ENCODE measurements around the gene GPA33. TPM values are rescaled to one million over a fixed set of nuclear protein-coding genes. Genes with fewer than 3 reads are reported as not detected.

Gene GPA33
- total and polyA plus RNA-seq, 4 experiments from 2014 or later, result 21.2 to 33.5 (median 22.9) TPM

DNA sequence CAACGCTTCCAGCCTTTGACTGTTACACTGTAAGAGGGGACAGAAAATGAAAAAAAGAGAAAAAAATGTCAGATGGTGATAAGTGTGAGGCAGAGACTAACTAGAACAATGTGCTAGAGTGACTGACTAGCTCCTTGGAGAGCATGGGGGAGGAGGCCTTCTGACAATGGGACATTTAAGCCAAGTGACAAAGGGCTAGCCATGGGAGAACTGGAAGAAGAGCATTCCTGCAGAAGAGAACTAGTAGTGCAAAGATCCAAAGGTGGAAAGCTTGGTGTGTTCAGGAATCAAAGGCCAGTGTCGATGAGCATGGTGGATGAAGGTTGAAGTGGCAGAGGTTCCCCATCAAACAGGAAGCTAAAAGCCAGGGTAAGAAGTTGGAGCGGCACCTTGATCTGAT lies 29.5 kb upstream of the GPA33 start:
- intact Hi-C loops (cut with micrococcal nuclease), result no loop called here

DNA sequence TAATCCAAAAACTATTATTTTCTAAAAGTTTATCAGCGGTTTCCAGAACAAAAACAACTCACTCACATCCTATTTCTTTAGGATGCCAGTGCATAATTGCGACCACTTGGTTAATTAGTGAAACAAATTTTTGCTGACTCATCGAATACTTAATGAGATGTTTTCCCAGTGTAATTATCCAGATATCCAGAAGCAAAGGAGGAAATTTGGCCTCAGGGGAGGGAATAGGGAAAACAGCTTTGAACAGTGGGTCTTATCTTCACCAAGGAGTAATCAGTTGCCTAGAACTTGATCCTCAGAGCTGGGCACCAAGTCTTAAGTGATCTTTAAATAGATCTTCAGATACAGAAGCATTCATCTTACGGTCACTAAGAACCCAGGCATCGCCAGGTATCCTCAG lies 28.0 kb upstream of the GPA33 start:
- no peaks in the 10 kb centered on the region for H3K27me3 ChIP-seq (ENCODE audit: insufficient read depth, low read length)
- Mint-ChIP-seq H3K4me1 (peaks cover 0 to 12% (median 3%) of the 10 kb centered on the region in 4 donors), H3K36me3 (no peaks in the 10 kb centered on the region), H3K27ac (no peak overlapping the region), H3K4me3 (no peak overlapping the region), H3K9me3 (peaks cover 0 to 2% (median 0%) of the 10 kb centered on the region in 8 donors), H3K27me3 (peaks cover 0 to 1% of the 10 kb centered on the region in 2 donors)
- H3K9me3 ChIP-seq (ENCODE audit: control insufficient read depth in 1 of 2, low read length in 2 of 2), result no peaks in the 10 kb centered on the region
- POLR2A ChIA-PET (ENCODE audit: partially characterized antibody), result no interaction called here
- no peak for DNase-seq
- intact Hi-C loops (cut with micrococcal nuclease), result no loop called here
- no peak overlapping the region for H3K27ac ChIP-seq (ENCODE audit: low read depth, low read length)
- peaks cover 7% of the 10 kb centered on the region for H3K4me1 ChIP-seq (ENCODE audit: insufficient read depth, low read length)
- CTCF ChIA-PET (ENCODE audit: partially characterized antibody), result interaction anchor here (0.8 to 1.3 kb wide), 4 partner anchors 26 to 59 kb away, joined by 3 to 7 read pairs (median 3); no protein-coding TSS in a partner anchor
- no peak overlapping the region for H3K4me3 ChIP-seq (ENCODE audit: low read length in 2 of 2)
- no peaks in the 10 kb centered on the region for H3K36me3 ChIP-seq (ENCODE audit: insufficient read depth, low read length)

More for the DNA sequence above, 29.5 kb upstream of the GPA33 start:
- Mint-ChIP-seq H3K27me3 (peaks cover 0 to 1% of the 10 kb centered on the region in 2 donors), H3K9me3 (no peaks in the 10 kb centered on the region), H3K4me3 (peak overlapping the region in 2 of 8 donors; percentile 2 to 13), H3K4me1 (peaks cover 0 to 12% (median 3%) of the 10 kb centered on the region in 4 donors), H3K27ac (no peak overlapping the region), H3K36me3 (no peaks in the 10 kb centered on the region)
- Histone ChIP-seq H3K27ac (ENCODE audit: low read depth, low read length) (no peak overlapping the region), H3K9me3 (ENCODE audit: control insufficient read depth in 1 of 2, low read length in 2 of 2) (no peaks in the 10 kb centered on the region), H3K4me1 (ENCODE audit: insufficient read depth, low read length) (peaks cover 7% of the 10 kb centered on the region), H3K36me3 (ENCODE audit: insufficient read depth, low read length) (no peaks in the 10 kb centered on the region), H3K4me3 (ENCODE audit: low read length in 2 of 2) (no peak overlapping the region), H3K27me3 (ENCODE audit: insufficient read depth, low read length) (no peaks in the 10 kb centered on the region)
- POLR2A ChIA-PET (ENCODE audit: partially characterized antibody), result no interaction called here
- DNase-seq, result no peak
- CTCF ChIA-PET (ENCODE audit: partially characterized antibody), result interaction anchor here (1.5 to 10.1 kb wide), 4 partner anchors 27 to 209 kb away, joined by 3 to 183 read pairs (median 9); no protein-coding TSS in a partner anchor

DNA sequence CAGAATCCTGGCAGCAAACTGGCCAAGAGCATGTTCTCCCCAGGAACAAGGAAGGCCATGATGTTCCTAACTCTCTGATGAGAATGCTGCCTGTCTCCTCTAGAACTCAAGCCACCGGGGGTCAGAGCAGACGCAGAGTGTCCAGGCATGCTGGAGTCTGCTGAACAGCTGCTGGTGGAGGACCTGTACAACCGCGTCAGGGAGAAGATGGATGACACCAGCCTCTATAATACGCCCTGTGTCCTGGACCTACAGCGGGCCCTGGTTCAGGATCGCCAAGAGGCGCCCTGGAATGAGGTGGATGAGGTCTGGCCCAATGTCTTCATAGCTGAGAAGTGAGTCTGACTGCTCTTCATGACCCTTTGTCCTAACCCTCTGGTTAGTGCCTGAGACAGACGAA lies 27.0 kb upstream of the GPA33 start:
- no peak overlapping the region for H3K27ac ChIP-seq (ENCODE audit: low read depth, low read length)
- no peak for DNase-seq
- H3K27me3 ChIP-seq (ENCODE audit: insufficient read depth, low read length), result no peaks in the 10 kb centered on the region
- Mint-ChIP-seq H3K4me3 (no peak overlapping the region), H3K36me3 (no peaks in the 10 kb centered on the region), H3K27ac (no peak overlapping the region), H3K4me1 (peaks cover 0 to 12% (median 6%) of the 10 kb centered on the region in 4 donors), H3K27me3 (peaks cover 0 to 1% of the 10 kb centered on the region in 2 donors), H3K9me3 (peaks cover 0 to 2% (median 0%) of the 10 kb centered on the region in 8 donors)
- ChIA-PET POLR2A (ENCODE audit: partially characterized antibody) (no interaction called here), CTCF (ENCODE audit: partially characterized antibody) (interaction anchor here (1.1 kb wide), 1 partner anchor 50 kb away, joined by 3 read pairs; no protein-coding TSS in a partner anchor)
- H3K36me3 ChIP-seq (ENCODE audit: insufficient read depth, low read length), result no peaks in the 10 kb centered on the region
- H3K4me3 ChIP-seq (ENCODE audit: low read length in 2 of 2), result no peak overlapping the region
- intact Hi-C loops (cut with micrococcal nuclease), result no loop called here
- H3K4me1 ChIP-seq (ENCODE audit: insufficient read depth, low read length), result peaks cover 7% of the 10 kb centered on the region
- no peaks in the 10 kb centered on the region for H3K9me3 ChIP-seq (ENCODE audit: control insufficient read depth in 1 of 2, low read length in 2 of 2)

DNA sequence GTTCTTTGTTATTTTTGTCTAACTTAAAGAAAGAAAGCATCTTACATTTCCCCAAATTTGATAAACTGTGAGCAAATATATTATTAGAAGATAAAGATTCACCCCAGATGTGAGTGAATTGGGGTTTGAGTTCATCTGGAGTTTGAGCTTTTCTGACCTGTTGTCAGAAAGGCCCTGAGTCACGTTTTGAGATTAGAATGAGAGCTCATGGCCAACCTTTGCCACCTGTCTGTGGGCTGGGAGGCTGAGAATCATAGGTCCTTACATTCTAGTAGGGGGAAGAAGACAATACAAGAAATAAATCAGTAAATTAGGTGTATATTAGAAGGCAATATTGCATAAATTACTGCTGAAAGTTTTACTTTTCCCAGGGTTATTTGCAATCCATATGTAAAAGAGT lies 26.0 kb upstream of the GPA33 start:
- Histone ChIP-seq H3K9me3 (ENCODE audit: control insufficient read depth in 1 of 2, low read length in 2 of 2) (no peaks in the 10 kb centered on the region), H3K27ac (ENCODE audit: low read depth, low read length) (no peak overlapping the region), H3K27me3 (ENCODE audit: insufficient read depth, low read length) (no peaks in the 10 kb centered on the region), H3K36me3 (ENCODE audit: insufficient read depth, low read length) (no peaks in the 10 kb centered on the region), H3K4me3 (ENCODE audit: low read length in 2 of 2) (no peak overlapping the region), H3K4me1 (ENCODE audit: insufficient read depth, low read length) (peaks cover under 1% of the 10 kb centered on the region)
- DNase-seq, result no peak
- H3K27me3 Mint-ChIP-seq, result peaks cover 0 to 1% of the 10 kb centered on the region in 2 donors
- ChIA-PET POLR2A (ENCODE audit: partially characterized antibody) (no interaction called here), CTCF (ENCODE audit: partially characterized antibody) (interaction anchor here (1.1 kb wide), 1 partner anchor 49 kb away, joined by 3 read pairs; no protein-coding TSS in a partner anchor)
- H3K9me3 Mint-ChIP-seq, result peaks cover 0 to 4% (median under 1%) of the 10 kb centered on the region in 8 donors
- H3K27ac Mint-ChIP-seq, result peak overlapping the region in 1 of 7 donors; percentile 26
- H3K4me1 Mint-ChIP-seq, result peaks cover 1 to 10% (median 9%) of the 10 kb centered on the region in 4 donors
- no peak overlapping the region for H3K4me3 Mint-ChIP-seq
- intact Hi-C loops (cut with micrococcal nuclease), result no loop called here
- H3K36me3 Mint-ChIP-seq, result no peaks in the 10 kb centered on the region

DNA sequence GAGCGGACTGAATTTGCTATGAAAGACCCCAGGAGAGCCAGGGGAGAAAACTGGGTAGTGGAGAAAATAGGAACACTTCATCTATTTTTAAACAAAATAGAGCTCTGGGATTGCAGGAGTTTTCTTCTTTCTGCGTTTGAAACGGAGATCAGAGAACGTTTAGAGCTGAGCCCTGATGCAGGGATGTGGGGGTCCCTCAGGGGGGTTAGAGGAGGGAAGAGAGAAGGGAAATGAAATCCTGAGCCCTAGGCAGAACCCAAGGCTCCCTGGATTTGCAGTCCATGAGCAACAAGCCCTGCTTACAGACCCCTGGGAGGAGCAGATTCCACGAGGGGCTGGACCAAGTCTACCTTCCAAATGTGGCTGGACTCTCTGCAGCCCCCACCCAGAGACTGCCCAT lies 25.5 kb upstream of the GPA33 start:
- no peak for DNase-seq
- intact Hi-C loops (cut with micrococcal nuclease), result no loop called here
- Histone ChIP-seq H3K4me3 (ENCODE audit: low read length in 2 of 2) (no peak overlapping the region), H3K36me3 (ENCODE audit: insufficient read depth, low read length) (no peaks in the 10 kb centered on the region), H3K27me3 (ENCODE audit: insufficient read depth, low read length) (no peaks in the 10 kb centered on the region), H3K9me3 (ENCODE audit: control insufficient read depth in 1 of 2, low read length in 2 of 2) (no peaks in the 10 kb centered on the region), H3K4me1 (ENCODE audit: insufficient read depth, low read length) (peaks cover 3% of the 10 kb centered on the region), H3K27ac (ENCODE audit: low read depth, low read length) (no peak overlapping the region)
- ChIA-PET CTCF (ENCODE audit: partially characterized antibody) (no interaction called here), POLR2A (ENCODE audit: partially characterized antibody) (no interaction called here)
- Mint-ChIP-seq H3K4me3 (no peak overlapping the region), H3K9me3 (peaks cover 0 to 9% (median 5%) of the 10 kb centered on the region in 8 donors), H3K27ac (no peak overlapping the region), H3K4me1 (peaks cover 6 to 16% (median 12%) of the 10 kb centered on the region in 4 donors), H3K36me3 (peaks cover 0 to 2% of the 10 kb centered on the region in 2 donors), H3K27me3 (peaks cover 0 to 1% of the 10 kb centered on the region in 2 donors)

DNA sequence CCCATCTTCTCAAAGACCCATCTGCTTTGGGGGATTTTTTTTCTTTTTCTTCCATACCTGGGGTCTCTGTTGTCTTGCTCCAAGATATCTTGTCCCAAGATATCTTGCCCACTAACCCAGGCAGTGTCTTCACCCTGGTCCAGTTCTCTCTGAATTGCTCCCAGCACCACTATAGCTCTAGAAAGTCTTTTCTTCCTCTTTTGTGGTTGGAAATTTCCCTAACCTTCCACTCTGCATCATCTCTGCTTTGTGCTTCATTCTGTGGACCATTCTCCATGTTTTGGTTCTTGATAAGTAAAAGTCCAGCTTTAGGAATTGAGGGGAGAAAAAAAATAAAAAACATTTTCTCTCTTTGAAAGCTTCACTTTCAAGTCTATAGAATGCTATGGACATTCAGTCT lies 24.5 kb upstream of the GPA33 start:
- Mint-ChIP-seq H3K36me3 (peaks cover 0 to 4% of the 10 kb centered on the region in 2 donors), H3K4me1 (peaks cover 16 to 25% (median 21%) of the 10 kb centered on the region in 4 donors), H3K27ac (no peak overlapping the region), H3K27me3 (peaks cover 0 to under 1% of the 10 kb centered on the region in 2 donors), H3K4me3 (peak overlapping the region in 1 of 8 donors; percentile 12), H3K9me3 (peaks cover 0 to 18% (median 10%) of the 10 kb centered on the region in 8 donors)
- Histone ChIP-seq H3K9me3 (ENCODE audit: control insufficient read depth in 1 of 2, low read length in 2 of 2) (no peaks in the 10 kb centered on the region), H3K4me1 (ENCODE audit: insufficient read depth, low read length) (peaks cover 12% of the 10 kb centered on the region), H3K36me3 (ENCODE audit: insufficient read depth, low read length) (no peaks in the 10 kb centered on the region), H3K27ac (ENCODE audit: low read depth, low read length) (no peak overlapping the region), H3K4me3 (ENCODE audit: low read length in 2 of 2) (no peak overlapping the region), H3K27me3 (ENCODE audit: insufficient read depth, low read length) (no peaks in the 10 kb centered on the region)
- DNase-seq, result no peak
- intact Hi-C loops (cut with micrococcal nuclease), result no loop called here
- ChIA-PET CTCF (ENCODE audit: partially characterized antibody) (interaction anchor here (0.7 kb wide), 1 partner anchor 106 kb away, joined by 3 read pairs; the partner anchor contains the start of gene POU2F1), POLR2A (ENCODE audit: partially characterized antibody) (no interaction called here)

DNA sequence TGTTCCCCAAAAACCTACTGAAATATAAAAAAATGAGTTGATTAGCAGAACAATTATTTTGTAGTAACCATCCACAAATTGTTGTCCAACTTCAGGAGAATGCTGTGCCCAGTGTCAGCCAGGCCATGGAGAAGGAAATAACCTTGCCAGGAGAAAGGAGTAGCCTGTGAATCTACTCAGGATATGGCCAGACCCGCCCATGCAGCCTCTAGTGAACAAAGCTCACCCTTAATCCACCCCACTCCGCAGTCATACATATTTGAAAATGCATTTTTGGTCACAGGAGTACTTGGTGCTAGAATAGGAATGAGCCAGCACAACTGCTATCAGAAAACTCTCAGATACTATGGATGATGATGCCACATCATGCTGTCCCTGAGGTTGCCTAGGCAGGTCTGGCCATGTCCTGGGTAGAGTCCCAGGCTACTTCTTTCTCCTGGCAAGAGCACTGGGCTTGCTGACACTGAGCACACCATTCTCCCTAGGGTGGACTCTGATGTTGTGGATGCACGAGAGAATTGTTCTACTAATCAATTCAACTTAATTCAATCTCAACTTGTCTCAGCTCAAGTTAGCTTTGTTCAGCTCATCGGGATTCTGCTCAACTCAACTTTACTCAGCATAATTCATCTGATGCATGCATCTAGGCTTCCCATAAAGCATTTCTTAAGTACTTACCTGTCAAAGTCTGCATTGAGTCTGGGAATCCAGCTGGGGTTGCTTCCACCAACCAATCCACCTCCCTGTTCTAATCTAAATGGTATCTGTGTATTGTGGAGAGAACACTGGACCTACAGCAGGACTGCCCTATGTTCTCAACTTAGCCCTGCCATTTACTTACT lies 21.9 kb upstream of the GPA33 start:
- H3K4me3 Mint-ChIP-seq, result no peak overlapping the region
- ChIA-PET CTCF (ENCODE audit: partially characterized antibody) (interaction anchor here (0.7 kb wide), 1 partner anchor 10 kb away, joined by 3 read pairs; no protein-coding TSS in a partner anchor), POLR2A (ENCODE audit: partially characterized antibody) (no interaction called here)
- H3K4me1 Mint-ChIP-seq, result peaks cover 34 to 44% (median 38%) of the 10 kb centered on the region in 4 donors
- no peaks in the 10 kb centered on the region for H3K27me3 ChIP-seq (ENCODE audit: insufficient read depth, low read length)
- intact Hi-C loops (cut with micrococcal nuclease), result no loop called here
- peaks cover 0 to 4% of the 10 kb centered on the region in 2 donors for H3K36me3 Mint-ChIP-seq
- H3K9me3 Mint-ChIP-seq, result peaks cover 0 to 18% (median 11%) of the 10 kb centered on the region in 8 donors
- no peaks in the 10 kb centered on the region for H3K27me3 Mint-ChIP-seq
- peaks cover 24% of the 10 kb centered on the region for H3K4me1 ChIP-seq (ENCODE audit: insufficient read depth, low read length)
- no peak overlapping the region for H3K4me3 ChIP-seq (ENCODE audit: low read length in 2 of 2)
- no peak overlapping the region for H3K27ac ChIP-seq (ENCODE audit: low read depth, low read length)
- no peaks in the 10 kb centered on the region for H3K36me3 ChIP-seq (ENCODE audit: insufficient read depth, low read length)
- H3K27ac Mint-ChIP-seq, result peak overlapping the region in 1 of 7 donors; percentile 3
- no peak for DNase-seq
- H3K9me3 ChIP-seq (ENCODE audit: control insufficient read depth in 1 of 2, low read length in 2 of 2), result no peaks in the 10 kb centered on the region
